Keratinocyte (primary cell): ENCODE results near the gene SECTM1. TPM values are rescaled to one million over a fixed set of nuclear protein-coding genes. Genes with fewer than 3 reads are reported as not detected.

Experiments used
- DNase-seq: peaks from one replicate; pipeline ENCODE4 v3.0.0-alpha.2; 2011; ENCODE audit warnings: low read depth, missing footprints, low spot score
- FAIRE-seq: peaks from 2 replicates; lab custom pipeline; 2011; peaks lifted over from hg19 to GRCh38; lab: Jason Lieb, UNC
- H2AFZ ChIP-seq: 2 replicates; pipeline ENCODE4 v1.6.0; 2012; ENCODE audit warnings: low read length, control low read depth, inconsistent platforms; ENCODE audit not compliant: control insufficient read depth
- H3K27ac ChIP-seq: 2 replicates; pipeline ENCODE4 v1.5.1; 2011; ENCODE audit warnings: low read length; ENCODE audit not compliant: control insufficient read depth, insufficient read depth
- H3K27me3 ChIP-seq: 3 replicates; pipeline ENCODE4 v1.6.0; 2011; ENCODE audit warnings: low read length; ENCODE audit not compliant: control insufficient read depth, insufficient read depth; ENCODE audit errors: extremely low read depth
- H3K36me3 ChIP-seq, 2 experiments: 2 replicates in 1 of 2; 3 replicates in 1 of 2; pipeline ENCODE4 v1.5.1; 2011; ENCODE audit warnings: low read length in 2 of 2, mild to moderate bottlenecking in 1 of 2; ENCODE audit not compliant: control insufficient read depth in 2 of 2, insufficient read depth in 2 of 2; ENCODE audit errors: extremely low read depth in 1 of 2
- H3K4me1 ChIP-seq: 3 replicates; pipeline ENCODE4 v1.5.1; 2011; ENCODE audit warnings: low read length; ENCODE audit not compliant: control insufficient read depth, insufficient read depth; ENCODE audit errors: extremely low read depth
- H3K4me2 ChIP-seq: 3 replicates; pipeline ENCODE4 v1.6.0; 2011; ENCODE audit warnings: low read depth, low read length; ENCODE audit not compliant: control insufficient read depth, insufficient read depth; ENCODE audit errors: extremely low read depth
- H3K4me3 ChIP-seq, 3 experiments: fragments of 200-600 bp in 1 of 3; sonication (generic) in 1 of 3; 2 replicates in 2 of 3; 3 replicates in 1 of 3; pipeline ENCODE4 v1.5.1; 2011 to 2016; ENCODE audit warnings: low read length in 3 of 3, mild to moderate bottlenecking in 3 of 3, control low read depth in 2 of 3, inconsistent platforms in 1 of 3, low read depth in 1 of 3, mixed read lengths in 1 of 3, mixed run types in 1 of 3, moderate library complexity in 1 of 3; ENCODE audit not compliant: control insufficient read depth in 2 of 3, insufficient read depth in 2 of 3; ENCODE audit errors: extremely low read depth in 1 of 3
- H3K79me2 ChIP-seq: 2 replicates; pipeline ENCODE4 v1.6.0; 2012; ENCODE audit warnings: low read length; ENCODE audit not compliant: control insufficient read depth, insufficient read depth
- H3K9ac ChIP-seq: 3 replicates; pipeline ENCODE4 v1.6.0; 2011; ENCODE audit warnings: low read length; ENCODE audit not compliant: control insufficient read depth, insufficient read depth; ENCODE audit errors: extremely low read depth
- H3K9me1 ChIP-seq: 3 replicates; pipeline ENCODE4 v1.6.0; 2011; ENCODE audit warnings: low read length; ENCODE audit not compliant: control insufficient read depth, insufficient read depth; ENCODE audit errors: extremely low read depth
- H3K9me3 ChIP-seq: 2 replicates; pipeline ENCODE4 v1.5.1; 2012; ENCODE audit warnings: low read depth, low read length; ENCODE audit not compliant: control insufficient read depth
- H4K20me1 ChIP-seq: 3 replicates; pipeline ENCODE4 v1.6.0; 2011; ENCODE audit warnings: low read length; ENCODE audit not compliant: control insufficient read depth, insufficient read depth; ENCODE audit errors: extremely low read depth
- EZH2 ChIP-seq: IDR thresholded peaks from one replicate; pipeline ENCODE4 v1.6.1; 2012; ENCODE audit warnings: inconsistent platforms, mild to moderate bottlenecking, low read length, moderate library complexity
- dilution Hi-C: fragments of 300-500 bp; cut with MboI; formaldehyde crosslinking; loops from one replicate; pipeline ENCODE4 v1.7.0; 2020; ENCODE audit warnings: low sequenced_read_pairs; ENCODE audit not compliant: extremely low pct_ligation_motif_present
- polyA plus RNA-seq, 5 experiments: library from polyadenylated mRNA; depleted of rRNA in 3 of 5; stranded (reverse) in 3 of 5; stranded (forward) in 1 of 5; unstranded in 1 of 5; fragments of >200 nt; gene quantifications; 1 replicate in 1 of 5; 2 replicates in 3 of 5; 3 replicates in 1 of 5; pipeline versions ENCODE4 v1.2.1 to v1.2.3, GENCODE V29; 2011 to 2012; ENCODE audit warnings: missing spikeins in 2 of 5, low read depth in 1 of 5, low replicate concordance in 1 of 5
- TF ChIP-seq, protein P1 (sequence below), 3 experiments: IDR thresholded peaks in 1 of 3; conservative IDR thresholded peaks in 1 of 3; optimal IDR thresholded peaks in 1 of 3; 2 replicates in 2 of 3; 3 replicates in 1 of 3; pipeline versions ENCODE3 to v1.5.1; 2011; ENCODE audit warnings: low read length in 3 of 3, mild to moderate bottlenecking in 3 of 3, moderate library complexity in 2 of 3, control low read depth in 1 of 3, inconsistent platforms in 1 of 3; ENCODE audit not compliant: insufficient read depth in 2 of 3; ENCODE audit errors: extremely low read depth in 1 of 3

Gene SECTM1
- polyA plus RNA-seq, 1 donor (not counting 4 experiments of a cell fraction or from before 2014, with no cell fraction given) = 2.0 TPM

DNA sequence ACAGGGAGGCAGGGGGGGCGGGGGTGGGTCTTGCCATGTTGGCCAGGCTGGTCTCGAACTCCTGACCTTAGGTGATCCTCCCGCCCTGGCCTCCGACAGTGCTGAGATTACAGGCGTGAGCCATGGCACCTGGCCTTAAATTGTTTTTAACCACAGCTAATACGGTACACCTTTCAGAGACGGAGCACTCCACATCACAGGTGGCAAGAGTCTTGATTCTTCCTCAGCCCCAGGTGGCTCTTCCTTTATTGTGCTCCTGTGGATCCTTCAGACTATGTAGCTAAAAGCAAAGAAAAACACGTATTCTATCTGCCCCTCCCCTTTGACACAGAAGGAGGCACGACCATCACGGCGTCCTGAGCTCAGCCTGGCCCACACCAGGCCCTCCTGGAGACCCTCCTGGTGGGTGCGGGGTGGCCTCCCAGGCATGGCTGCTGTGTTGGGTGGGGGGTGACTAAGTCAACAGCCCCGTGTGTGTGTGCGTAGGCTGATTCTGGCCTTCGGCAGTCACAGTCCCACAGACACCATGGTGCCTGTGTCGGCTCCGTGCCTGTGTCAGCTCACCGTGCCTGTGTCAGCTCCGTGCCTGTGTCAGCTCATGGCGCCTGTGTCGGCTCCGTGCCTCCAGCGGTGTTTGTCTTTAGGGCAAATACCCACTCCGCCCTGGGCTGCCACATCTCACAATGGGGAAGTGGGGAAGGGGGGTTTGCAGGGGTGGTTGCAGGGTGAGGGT, 10.8 kb upstream of the SECTM1 start:
- H3K9ac ChIP-seq = no peak overlapping the region
- no peak overlapping the region for H3K4me2 ChIP-seq
- no peak overlapping the region for H3K27ac ChIP-seq
- FAIRE-seq = no peak
- no peaks in the 10 kb centered on the region for H3K9me1 ChIP-seq
- H3K36me3 ChIP-seq = no peaks in the 10 kb centered on the region
- no peak for DNase-seq
- no peak for TF ChIP-seq EZH2
- TF ChIP-seq, protein P1, sequence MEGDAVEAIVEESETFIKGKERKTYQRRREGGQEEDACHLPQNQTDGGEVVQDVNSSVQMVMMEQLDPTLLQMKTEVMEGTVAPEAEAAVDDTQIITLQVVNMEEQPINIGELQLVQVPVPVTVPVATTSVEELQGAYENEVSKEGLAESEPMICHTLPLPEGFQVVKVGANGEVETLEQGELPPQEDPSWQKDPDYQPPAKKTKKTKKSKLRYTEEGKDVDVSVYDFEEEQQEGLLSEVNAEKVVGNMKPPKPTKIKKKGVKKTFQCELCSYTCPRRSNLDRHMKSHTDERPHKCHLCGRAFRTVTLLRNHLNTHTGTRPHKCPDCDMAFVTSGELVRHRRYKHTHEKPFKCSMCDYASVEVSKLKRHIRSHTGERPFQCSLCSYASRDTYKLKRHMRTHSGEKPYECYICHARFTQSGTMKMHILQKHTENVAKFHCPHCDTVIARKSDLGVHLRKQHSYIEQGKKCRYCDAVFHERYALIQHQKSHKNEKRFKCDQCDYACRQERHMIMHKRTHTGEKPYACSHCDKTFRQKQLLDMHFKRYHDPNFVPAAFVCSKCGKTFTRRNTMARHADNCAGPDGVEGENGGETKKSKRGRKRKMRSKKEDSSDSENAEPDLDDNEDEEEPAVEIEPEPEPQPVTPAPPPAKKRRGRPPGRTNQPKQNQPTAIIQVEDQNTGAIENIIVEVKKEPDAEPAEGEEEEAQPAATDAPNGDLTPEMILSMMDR (optimal IDR thresholded peaks at IDR 0.05 in 1 of 3, IDR thresholded peaks at IDR 0.05 in 1 of 3, conservative IDR thresholded peaks at IDR 0.05 in 1 of 3; ENCODE audit: extremely low read depth in 1 of 3, insufficient read depth in 2 of 3, low read length in 3 of 3) = no peak
- dilution Hi-C loops = loop anchor here (10.0 kb wide), 1 partner anchor 90 kb away; no protein-coding TSS in a partner anchor
- peaks cover 3% of the 10 kb centered on the region for H3K4me1 ChIP-seq
- H3K79me2 ChIP-seq = no peaks in the 10 kb centered on the region
- H3K9me3 ChIP-seq = no peaks in the 10 kb centered on the region
- peaks cover 16% of the 10 kb centered on the region for H3K27me3 ChIP-seq
- H2AFZ ChIP-seq = no peak overlapping the region
- no peaks in the 10 kb centered on the region for H4K20me1 ChIP-seq
- H3K4me3 ChIP-seq = no peak overlapping the region

DNA sequence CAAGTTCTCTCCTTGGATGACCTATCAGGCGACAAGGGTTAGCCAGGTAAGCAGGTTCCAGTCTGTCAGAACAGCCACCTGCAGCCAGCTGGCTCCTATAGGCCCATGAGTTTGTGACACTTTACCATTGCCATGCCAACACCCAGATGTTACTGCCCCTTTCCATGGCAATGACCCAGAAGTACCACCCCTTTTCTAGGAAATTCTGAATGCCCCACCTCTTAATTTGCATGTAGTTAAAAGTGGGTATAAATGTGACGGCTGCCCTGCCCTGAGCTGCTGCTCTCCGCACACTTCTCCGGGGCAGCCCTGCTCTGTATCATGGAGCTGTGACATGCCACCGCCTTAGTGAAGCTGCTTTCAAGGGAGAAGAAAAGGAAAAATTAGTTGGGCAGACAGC, 10.0 kb upstream of the SECTM1 start:
- H3K9ac ChIP-seq = no peak overlapping the region
- no peak for TF ChIP-seq EZH2
- TF ChIP-seq, protein P1 (optimal IDR thresholded peaks at IDR 0.05 in 1 of 3, IDR thresholded peaks at IDR 0.05 in 1 of 3, conservative IDR thresholded peaks at IDR 0.05 in 1 of 3; ENCODE audit: extremely low read depth in 1 of 3, insufficient read depth in 2 of 3, low read length in 3 of 3) = no peak
- no peaks in the 10 kb centered on the region for H4K20me1 ChIP-seq
- H3K79me2 ChIP-seq = no peaks in the 10 kb centered on the region
- no peak overlapping the region for H3K27ac ChIP-seq
- FAIRE-seq (no peak), DNase-seq (no peak)
- dilution Hi-C loops = loop anchor here (10.0 kb wide), 1 partner anchor 91 kb away; no protein-coding TSS in a partner anchor
- H2AFZ ChIP-seq = no peak overlapping the region
- H3K36me3 ChIP-seq = no peaks in the 10 kb centered on the region
- H3K4me2 ChIP-seq = no peak overlapping the region
- H3K4me1 ChIP-seq = peaks cover 11% of the 10 kb centered on the region
- no peak overlapping the region for H3K4me3 ChIP-seq
- H3K9me1 ChIP-seq = no peaks in the 10 kb centered on the region
- peaks cover 13% of the 10 kb centered on the region for H3K27me3 ChIP-seq
- no peaks in the 10 kb centered on the region for H3K9me3 ChIP-seq
